ENCODE results near the gene KLHL1. TPM values are rescaled to one million over a fixed set of nuclear protein-coding genes. Genes with fewer than 3 reads are reported as not detected.

Gene KLHL1
- total RNA-seq, 1 donor from 2014 or later = not detected

DNA sequence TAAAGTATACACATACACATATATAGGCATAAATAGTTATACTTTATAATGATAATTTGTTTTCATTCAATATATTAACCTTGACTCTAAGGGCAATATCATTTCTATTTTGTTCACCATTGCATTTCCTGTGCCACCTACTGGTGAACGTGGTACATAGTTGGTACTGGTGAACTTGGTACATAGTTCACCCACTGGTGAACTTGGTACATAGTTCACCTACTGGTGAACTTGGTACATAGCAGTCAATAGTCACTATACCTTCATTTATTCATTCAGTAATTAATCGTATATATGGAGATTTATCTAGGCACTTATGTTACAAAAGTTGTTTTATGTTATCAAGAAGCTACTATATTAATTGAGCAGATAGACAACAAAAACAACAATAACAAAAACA lies 173.2 kb downstream of the KLHL1 start:
- no peak for TF ChIP-seq EZH2 (IDR thresholded peaks at IDR 0.05)
- TF ChIP-seq, protein P1, sequence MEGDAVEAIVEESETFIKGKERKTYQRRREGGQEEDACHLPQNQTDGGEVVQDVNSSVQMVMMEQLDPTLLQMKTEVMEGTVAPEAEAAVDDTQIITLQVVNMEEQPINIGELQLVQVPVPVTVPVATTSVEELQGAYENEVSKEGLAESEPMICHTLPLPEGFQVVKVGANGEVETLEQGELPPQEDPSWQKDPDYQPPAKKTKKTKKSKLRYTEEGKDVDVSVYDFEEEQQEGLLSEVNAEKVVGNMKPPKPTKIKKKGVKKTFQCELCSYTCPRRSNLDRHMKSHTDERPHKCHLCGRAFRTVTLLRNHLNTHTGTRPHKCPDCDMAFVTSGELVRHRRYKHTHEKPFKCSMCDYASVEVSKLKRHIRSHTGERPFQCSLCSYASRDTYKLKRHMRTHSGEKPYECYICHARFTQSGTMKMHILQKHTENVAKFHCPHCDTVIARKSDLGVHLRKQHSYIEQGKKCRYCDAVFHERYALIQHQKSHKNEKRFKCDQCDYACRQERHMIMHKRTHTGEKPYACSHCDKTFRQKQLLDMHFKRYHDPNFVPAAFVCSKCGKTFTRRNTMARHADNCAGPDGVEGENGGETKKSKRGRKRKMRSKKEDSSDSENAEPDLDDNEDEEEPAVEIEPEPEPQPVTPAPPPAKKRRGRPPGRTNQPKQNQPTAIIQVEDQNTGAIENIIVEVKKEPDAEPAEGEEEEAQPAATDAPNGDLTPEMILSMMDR (IDR thresholded peaks at IDR 0.05) = peak; percentile 37
- peaks cover 3% of the 10 kb centered on the region for H3K4me1 Mint-ChIP-seq

DNA sequence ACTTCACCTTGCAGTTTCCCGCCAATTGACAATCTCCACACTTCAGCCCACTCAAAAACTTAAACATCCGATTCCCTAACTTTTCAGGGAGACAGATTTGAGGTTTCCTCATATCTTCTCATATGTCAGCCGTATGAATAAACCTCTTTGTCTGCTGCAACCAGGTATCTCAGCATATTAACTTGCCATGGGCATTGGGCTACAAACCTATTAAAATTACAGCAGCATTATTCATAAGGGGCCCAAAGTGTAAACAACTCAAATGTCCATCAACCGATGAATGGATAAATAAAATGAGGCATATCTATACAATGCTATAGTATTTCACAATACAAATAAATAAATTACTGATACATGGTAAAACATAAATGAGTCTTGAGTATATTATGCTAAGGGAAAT lies 180.0 kb downstream of the KLHL1 start:
- no peaks in the 10 kb centered on the region for H4K20me1 ChIP-seq (ENCODE audit: low read depth)
- H3F3A ChIP-seq (ENCODE audit: low read depth) = no peaks in the 10 kb centered on the region
- H3K4me2 ChIP-seq = no peak overlapping the region
- Mint-ChIP-seq H3K27me3 (ENCODE audit: insufficient read depth, low read depth) (peaks cover 3% of the 10 kb centered on the region), H3K9me3 (peaks cover 2% of the 10 kb centered on the region), H3K4me1 (no peaks in the 10 kb centered on the region), H3K27ac (no peak overlapping the region), H3K36me3 (no peaks in the 10 kb centered on the region), H3K4me3 (no peak overlapping the region)
- no peak for DNase-seq (ENCODE audit: low spot score)
- H3K4me1 ChIP-seq = no peaks in the 10 kb centered on the region
- no peaks in the 10 kb centered on the region for H3K36me3 ChIP-seq
- H3K79me2 ChIP-seq (ENCODE audit: low read depth) = no peaks in the 10 kb centered on the region
- no peak overlapping the region for H3K27ac ChIP-seq
- no peak overlapping the region for H3K9ac ChIP-seq
- H3K27me3 ChIP-seq = no peaks in the 10 kb centered on the region
- TF ChIP-seq, protein P1 (IDR thresholded peaks at IDR 0.05) = no peak
- TF ChIP-seq EZH2phosphoT487 (IDR thresholded peaks at IDR 0.05) = no peak
- TF ChIP-seq EZH2 (IDR thresholded peaks at IDR 0.05) = no peak
- H2AFZ ChIP-seq (replicated peaks) = no peak overlapping the region
- no peaks in the 10 kb centered on the region for H3K9me3 ChIP-seq (ENCODE audit: low read depth)
- H3K4me3 ChIP-seq = no peak overlapping the region

More for the DNA sequence above, 173.2 kb downstream of the KLHL1 start:
- no peak for DNase-seq (ENCODE audit: low spot score)
- Histone ChIP-seq H3K9ac (no peak overlapping the region), H3F3A (ENCODE audit: low read depth) (no peaks in the 10 kb centered on the region), H3K79me2 (ENCODE audit: low read depth) (no peaks in the 10 kb centered on the region), H3K4me3 (no peak overlapping the region), H3K4me1 (no peaks in the 10 kb centered on the region), H3K9me3 (ENCODE audit: low read depth) (no peaks in the 10 kb centered on the region), H3K4me2 (no peak overlapping the region), H3K27me3 (no peaks in the 10 kb centered on the region), H3K27ac (no peak overlapping the region), H4K20me1 (ENCODE audit: low read depth) (no peaks in the 10 kb centered on the region), H3K36me3 (no peaks in the 10 kb centered on the region), H2AFZ (replicated peaks) (no peak overlapping the region)
- H3K27me3 Mint-ChIP-seq (ENCODE audit: insufficient read depth, low read depth) = no peaks in the 10 kb centered on the region
- no peak overlapping the region for H3K4me3 Mint-ChIP-seq
- H3K27ac Mint-ChIP-seq = no peak overlapping the region
- no peaks in the 10 kb centered on the region for H3K36me3 Mint-ChIP-seq
- H3K9me3 Mint-ChIP-seq = no peaks in the 10 kb centered on the region

DNA sequence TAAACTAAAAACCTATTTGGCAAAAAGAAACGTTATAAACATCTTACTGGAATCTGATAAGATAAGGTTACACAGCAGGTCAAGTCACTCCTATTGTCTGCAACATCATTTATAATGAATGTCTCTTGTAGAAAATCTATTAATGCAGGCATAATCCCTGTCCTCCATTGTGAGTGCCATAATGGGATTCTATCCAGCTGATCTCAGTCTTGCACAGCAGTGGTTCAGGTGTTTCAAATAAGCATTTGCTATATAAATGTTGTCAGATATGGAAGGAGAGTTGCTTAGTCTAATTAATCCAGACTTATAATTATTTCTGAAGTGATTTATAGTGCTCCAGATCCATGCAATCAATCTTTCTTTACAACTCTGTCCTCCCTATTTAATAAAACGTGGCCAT lies 187.1 kb downstream of the KLHL1 start:
- H3K4me3 Mint-ChIP-seq = no peak overlapping the region
- Histone ChIP-seq H2AFZ (replicated peaks) (no peak overlapping the region), H3K27me3 (no peaks in the 10 kb centered on the region), H3K4me1 (no peaks in the 10 kb centered on the region), H3K27ac (no peak overlapping the region), H3K4me3 (no peak overlapping the region), H3F3A (ENCODE audit: low read depth) (no peaks in the 10 kb centered on the region), H3K79me2 (ENCODE audit: low read depth) (no peaks in the 10 kb centered on the region), H3K36me3 (no peaks in the 10 kb centered on the region), H3K9ac (no peak overlapping the region), H3K9me3 (ENCODE audit: low read depth) (peaks cover 9% of the 10 kb centered on the region), H4K20me1 (ENCODE audit: low read depth) (no peaks in the 10 kb centered on the region), H3K4me2 (no peak overlapping the region)
- H3K36me3 Mint-ChIP-seq = no peaks in the 10 kb centered on the region
- peaks cover 5% of the 10 kb centered on the region for H3K9me3 Mint-ChIP-seq
- TF ChIP-seq EZH2phosphoT487 (IDR thresholded peaks at IDR 0.05) (no peak), EZH2 (IDR thresholded peaks at IDR 0.05) (no peak)
- TF ChIP-seq, protein P1 (IDR thresholded peaks at IDR 0.05) = no peak
- peak overlapping the region; percentile 5 for H3K27ac Mint-ChIP-seq
- peaks cover 11% of the 10 kb centered on the region for H3K4me1 Mint-ChIP-seq
- DNase-seq (ENCODE audit: low spot score) = no peak
- peaks cover 4% of the 10 kb centered on the region for H3K27me3 Mint-ChIP-seq (ENCODE audit: insufficient read depth, low read depth)

Measured in neural progenitor cell (in vitro differentiated cells).